HT-29 (cell line): ENCODE data around the gene DDX39A. TPM values are rescaled to one million over a fixed set of nuclear protein-coding genes. Genes with fewer than 3 reads are reported as not detected.

ENCODE experiments used
- DNase-seq: peaks from one replicate; pipeline ENCODE4 v3.0.0-alpha.2; 2015; ENCODE audit warnings: low spot score
- total RNA-seq: library from RNA; depleted of rRNA; stranded (reverse); fragments of >200 nt; shearing (Covaris generic); gene quantifications from 2 replicates; pipeline ENCODE4 v1.2.3, GENCODE V29; 2014; rRNA removed

The DDX39A gene
- total RNA-seq, 1 experiment from 2014 or later: 196 TPM

DNA sequence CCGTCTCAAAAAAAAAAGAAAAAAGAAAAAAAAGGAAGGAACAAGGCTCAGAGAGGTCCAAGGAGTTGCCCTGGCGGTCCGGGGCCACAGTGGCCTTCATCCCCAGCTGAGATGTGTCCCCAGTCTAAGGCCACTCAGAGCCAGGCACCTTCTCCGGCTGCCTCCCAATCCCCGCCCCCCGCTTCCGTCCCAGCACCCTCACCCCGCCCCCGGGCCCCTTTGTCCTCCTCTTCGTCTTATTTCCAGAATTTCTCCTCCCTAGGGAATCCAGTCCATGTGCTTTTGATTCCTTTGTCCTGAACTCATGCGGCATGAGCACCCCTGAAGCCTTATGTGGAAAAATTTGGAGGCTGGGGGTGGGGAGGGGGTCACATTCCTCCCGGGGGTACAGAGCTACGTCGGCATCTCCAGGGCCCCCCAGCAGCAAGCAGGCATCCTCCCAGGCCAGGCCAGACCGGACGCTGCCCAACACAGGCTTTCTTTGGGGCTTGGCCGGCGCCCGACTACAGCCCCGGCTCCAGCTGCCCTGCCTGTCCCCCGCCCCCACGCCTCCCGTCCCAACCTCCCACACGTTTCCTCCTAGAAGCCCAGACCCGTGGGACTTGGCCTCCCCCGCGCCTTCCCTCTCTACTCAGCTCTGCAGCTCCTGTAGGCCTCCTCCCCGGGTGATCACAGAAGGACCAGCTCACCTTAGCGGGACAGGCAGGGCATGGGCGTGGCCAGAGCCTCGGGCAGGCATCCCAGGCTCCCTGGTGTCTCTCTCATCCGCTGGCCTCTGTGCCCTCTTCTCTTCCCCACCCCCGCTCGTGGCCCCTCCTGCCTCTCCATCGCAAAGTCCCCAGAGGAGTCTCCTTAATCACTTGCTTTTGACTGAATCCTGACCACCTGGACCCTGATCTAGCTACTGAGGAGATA, 55.7 kb downstream of the DDX39A start:
- no peak for DNase-seq

DNA sequence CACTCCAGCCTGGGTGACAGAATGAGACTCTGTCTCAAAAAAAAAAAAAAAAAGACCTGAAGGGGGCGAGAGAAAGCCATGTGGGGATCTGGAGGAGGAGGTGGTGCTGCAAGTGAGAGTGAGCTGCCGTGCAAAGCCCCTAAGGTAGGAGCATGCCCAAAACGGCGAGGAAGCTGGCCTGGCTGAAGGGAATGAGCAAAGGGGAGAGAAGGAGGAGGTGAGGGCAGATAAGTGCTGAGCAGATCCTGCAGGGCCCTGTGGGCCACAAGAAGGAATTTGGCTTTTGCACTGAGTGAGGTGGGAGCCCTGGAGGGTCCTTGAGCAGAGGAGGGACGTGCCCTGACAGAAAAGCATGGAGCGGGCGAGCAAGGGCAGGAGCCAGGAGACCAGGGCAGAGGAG, 57.3 kb downstream of the DDX39A start:
- DNase-seq: no peak

Other genes starting within 250 kb of the DDX39A start
- 1.2 and 2.0 TPM in 2 replicates for gene ADGRL1, start 213.2 kb downstream of the DDX39A start, total RNA-seq
- 41.4 and 62.8 TPM in 2 replicates for gene ADGRE5, start 37.9 kb downstream of the DDX39A start, total RNA-seq
- gene PKN1, start 14.0 kb upstream of the DDX39A start, total RNA-seq: 59.9 and 66.9 TPM in 2 replicates
- 0.31 TPM in 1 of 2 replicates, not detected in the other for gene PTGER1, start 56.0 kb upstream of the DDX39A start, total RNA-seq
- gene GIPC1, start 76.8 kb upstream of the DDX39A start, total RNA-seq: 296 and 305 TPM in 2 replicates
- 77.7 and 79.9 TPM in 2 replicates for gene DNAJB1, start 99.1 kb upstream of the DDX39A start, total RNA-seq
- 117 and 146 TPM in 2 replicates for gene TECR, start 110.3 kb upstream of the DDX39A start, total RNA-seq
- gene NDUFB7, start 152.7 kb upstream of the DDX39A start, total RNA-seq: 482 and 492 TPM in 2 replicates
- gene CLEC17A, start 163.7 kb upstream of the DDX39A start, total RNA-seq: not detected in 2 replicates